Activated CD8-positive, alpha-beta T cell treated with anti-CD3 and anti-CD28 coated beads for 36 hours (primary cell): ENCODE data around the gene ZMYM5. TPM values are rescaled to one million over a fixed set of nuclear protein-coding genes. Genes with fewer than 3 reads are reported as not detected.

ENCODE experiments used
- ATAC-seq: fragments of 200-7000 bp; cut with Tn5 transposase; one replicate; pipeline ENCODE4 v1.10.0; 2021; ENCODE audit warnings: mild to moderate bottlenecking, moderate library complexity
- CTCF ChIA-PET: fragments of 350-600 bp; sonication (Branson Sonifier 250); formaldehyde crosslinking; loops from one replicate; lab custom pipeline; 2021; ENCODE audit warnings: antibody characterized with exemption; lab: Charles Lee
- POLR2A ChIA-PET: fragments of 350-600 bp; sonication (Branson Sonifier 250); formaldehyde crosslinking; loops from one replicate; lab custom pipeline; 2021; ENCODE audit warnings: antibody characterized with exemption; lab: Charles Lee
- DNase-seq: peaks from one replicate; pipeline ENCODE4 v3.0.0-alpha.2; 2020
- H3K27ac Mint-ChIP-seq: one replicate; pipeline ENCODE4 v1.8.0; 2021; ENCODE audit warnings: mild to moderate bottlenecking, mixed read lengths
- H3K27me3 Mint-ChIP-seq: one replicate; pipeline ENCODE4 v1.8.0; 2021; ENCODE audit warnings: mixed read lengths
- H3K36me3 Mint-ChIP-seq: one replicate; pipeline ENCODE4 v1.8.0; 2021; ENCODE audit warnings: low read depth, mixed read lengths
- H3K4me1 Mint-ChIP-seq: one replicate; pipeline ENCODE4 v1.8.0; 2021; ENCODE audit warnings: low read depth, mixed read lengths
- H3K4me3 Mint-ChIP-seq: one replicate; pipeline ENCODE4 v1.8.0; 2021; ENCODE audit warnings: mild to moderate bottlenecking, moderate library complexity, mixed read lengths
- H3K9me3 Mint-ChIP-seq: one replicate; pipeline ENCODE4 v1.8.0; 2021; ENCODE audit warnings: mixed read lengths
- intact Hi-C: fragments of 100-400 bp; cut with micrococcal nuclease; formaldehyde crosslinking; loops from one replicate; pipeline ENCODE4 v1.10.0; 2022
- total RNA-seq, 2 experiments: library from RNA; stranded (reverse); gene quantifications; one replicate each; pipeline ENCODE4 v1.2.3, GENCODE V29; 2021
- TF ChIP-seq, protein P1 (sequence below): fragments of 200-600 bp; IDR thresholded peaks from one replicate; pipeline ENCODE4 v1.8.0; 2022; ENCODE audit warnings: antibody characterized with exemption, mild to moderate bottlenecking

The ZMYM5 gene
- total RNA-seq, 2 experiments from 2014 or later: 10.1 to 10.4 TPM

DNA sequence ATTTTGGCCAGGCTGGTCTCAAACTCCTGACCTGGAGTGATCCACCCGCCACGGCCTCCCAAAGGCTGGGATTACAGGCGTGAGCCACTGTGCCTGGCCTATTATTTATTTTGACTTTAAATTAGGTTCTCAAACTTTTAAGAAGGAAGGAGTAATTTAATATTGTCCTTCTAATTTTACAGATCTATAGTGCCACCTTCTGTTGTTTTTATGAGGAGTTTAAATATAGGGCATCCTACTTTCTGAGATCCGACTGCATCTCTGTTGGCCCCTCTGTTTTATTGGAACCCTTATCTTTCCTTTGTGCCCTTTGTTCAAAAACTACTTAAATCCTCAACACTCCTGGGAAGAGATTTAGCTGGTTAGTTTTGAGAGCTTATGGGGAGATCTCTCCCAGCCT is 25.4 kb upstream of the ZMYM5 start:
- intact Hi-C loops: no loop called here

GRCh38 chr13:19882231-19882630 is 18.8 kb upstream of the ZMYM5 start:
- ATAC-seq (no peak), DNase-seq (no peak)
- Mint-ChIP-seq H3K4me3 (no peak overlapping the region), H3K4me1 (no peaks in the 10 kb centered on the region), H3K36me3 (no peaks in the 10 kb centered on the region), H3K27me3 (no peaks in the 10 kb centered on the region), H3K9me3 (no peaks in the 10 kb centered on the region), H3K27ac (no peak overlapping the region)
- ChIA-PET CTCF (no interaction called here), POLR2A (no interaction called here)
- TF ChIP-seq, protein P1, sequence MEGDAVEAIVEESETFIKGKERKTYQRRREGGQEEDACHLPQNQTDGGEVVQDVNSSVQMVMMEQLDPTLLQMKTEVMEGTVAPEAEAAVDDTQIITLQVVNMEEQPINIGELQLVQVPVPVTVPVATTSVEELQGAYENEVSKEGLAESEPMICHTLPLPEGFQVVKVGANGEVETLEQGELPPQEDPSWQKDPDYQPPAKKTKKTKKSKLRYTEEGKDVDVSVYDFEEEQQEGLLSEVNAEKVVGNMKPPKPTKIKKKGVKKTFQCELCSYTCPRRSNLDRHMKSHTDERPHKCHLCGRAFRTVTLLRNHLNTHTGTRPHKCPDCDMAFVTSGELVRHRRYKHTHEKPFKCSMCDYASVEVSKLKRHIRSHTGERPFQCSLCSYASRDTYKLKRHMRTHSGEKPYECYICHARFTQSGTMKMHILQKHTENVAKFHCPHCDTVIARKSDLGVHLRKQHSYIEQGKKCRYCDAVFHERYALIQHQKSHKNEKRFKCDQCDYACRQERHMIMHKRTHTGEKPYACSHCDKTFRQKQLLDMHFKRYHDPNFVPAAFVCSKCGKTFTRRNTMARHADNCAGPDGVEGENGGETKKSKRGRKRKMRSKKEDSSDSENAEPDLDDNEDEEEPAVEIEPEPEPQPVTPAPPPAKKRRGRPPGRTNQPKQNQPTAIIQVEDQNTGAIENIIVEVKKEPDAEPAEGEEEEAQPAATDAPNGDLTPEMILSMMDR: no peak
- intact Hi-C loops: no loop called here

More for the DNA sequence above, 25.4 kb upstream of the ZMYM5 start:
- POLR2A ChIA-PET: no interaction called here
- CTCF ChIA-PET: interaction anchor here (0.7 kb wide), 1 partner anchor 15 kb away, joined by 3 read pairs; no protein-coding TSS in a partner anchor
- ATAC-seq: no peak
- no peak overlapping the region for H3K27ac Mint-ChIP-seq
- H3K9me3 Mint-ChIP-seq: no peaks in the 10 kb centered on the region
- TF ChIP-seq, protein P1: peak; percentile 30
- H3K4me3 Mint-ChIP-seq: no peak overlapping the region
- no peak for DNase-seq
- H3K27me3 Mint-ChIP-seq: no peaks in the 10 kb centered on the region
- H3K4me1 Mint-ChIP-seq: no peaks in the 10 kb centered on the region
- no peaks in the 10 kb centered on the region for H3K36me3 Mint-ChIP-seq

DNA sequence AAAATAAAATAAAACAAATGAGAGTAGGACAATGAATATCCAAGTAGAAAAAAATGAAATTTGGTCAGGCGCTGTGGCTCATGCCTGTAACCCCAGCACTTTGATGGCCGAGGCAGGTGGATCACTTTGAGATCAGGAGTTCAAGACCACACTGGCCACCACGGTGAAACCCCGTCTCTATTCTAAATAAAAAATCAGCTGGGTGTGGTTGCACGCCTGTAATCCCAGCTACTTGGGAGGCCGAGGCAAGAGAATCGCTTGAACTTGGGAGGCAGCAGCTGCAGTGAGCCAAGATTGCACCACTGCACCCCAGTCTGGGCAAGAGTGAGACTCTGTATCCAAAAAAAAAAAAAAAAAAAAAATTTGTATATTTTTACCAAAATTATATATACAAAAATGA is 18.2 kb upstream of the ZMYM5 start:
- Mint-ChIP-seq H3K27ac (no peak overlapping the region), H3K4me3 (no peak overlapping the region), H3K9me3 (no peaks in the 10 kb centered on the region), H3K36me3 (no peaks in the 10 kb centered on the region), H3K27me3 (no peaks in the 10 kb centered on the region), H3K4me1 (no peaks in the 10 kb centered on the region)
- TF ChIP-seq, protein P1: no peak
- ChIA-PET POLR2A (no interaction called here), CTCF (no interaction called here)
- intact Hi-C loops: no loop called here
- ATAC-seq: no peak
- no peak for DNase-seq

DNA sequence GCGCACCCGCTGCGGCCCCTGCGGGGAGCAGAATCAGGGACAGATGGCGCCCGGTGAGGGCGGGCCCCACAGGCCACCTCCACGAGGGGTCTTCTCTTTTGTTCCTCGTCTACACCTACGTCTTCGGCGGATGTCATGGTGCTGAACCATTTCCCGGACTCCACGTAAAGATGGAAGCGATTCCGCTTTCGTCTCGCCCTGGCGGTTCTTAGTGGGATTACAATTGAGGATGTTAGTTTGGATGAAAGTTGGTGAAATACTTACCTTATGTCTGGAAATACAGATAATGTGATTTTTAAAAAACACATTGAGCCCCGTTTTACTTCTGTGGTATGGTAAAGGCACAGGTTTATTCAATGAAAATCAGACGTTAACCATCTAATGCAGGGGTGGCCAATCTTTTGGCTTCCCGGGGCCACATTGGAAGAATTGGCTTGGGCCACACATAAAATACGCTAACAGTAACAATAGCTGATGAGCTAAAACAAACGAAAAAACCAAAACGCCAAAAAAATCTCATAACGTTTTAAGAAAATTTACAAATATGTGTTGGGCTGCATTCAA is 1.4 kb upstream of the ZMYM5 start:
- TF ChIP-seq, protein P1: peak; percentile 86
- peak overlapping the region; percentile 97 for H3K4me3 Mint-ChIP-seq
- intact Hi-C loops: loop anchor here (5.0 to 10.0 kb wide), 3 partner anchors 80 to 180 kb away; partner anchors contain the start of gene PSPC1
- ATAC-seq (peak; percentile 7), DNase-seq (peak; percentile 86)
- ChIA-PET CTCF (interaction anchor here (0.6 to 2.0 kb wide), 9 partner anchors 10 to 927 kb away, joined by 3 to 9 read pairs (median 4); partner anchors contain the start of gene PSPC1), POLR2A (interaction anchor here (0.6 to 1.8 kb wide), 8 partner anchors 16 to 183 kb away, joined by 3 to 7 read pairs (median 3); partner anchors contain the start of gene PSPC1)
- H3K27me3 Mint-ChIP-seq: no peaks in the 10 kb centered on the region
- peaks cover 18% of the 10 kb centered on the region for H3K36me3 Mint-ChIP-seq
- H3K9me3 Mint-ChIP-seq: no peaks in the 10 kb centered on the region
- H3K4me1 Mint-ChIP-seq: peaks cover 32% of the 10 kb centered on the region
- peak overlapping the region; percentile 97 for H3K27ac Mint-ChIP-seq
